Lung (tissue), 12 donors: ENCODE results near the gene STX11. TPM values are rescaled to one million over a fixed set of nuclear protein-coding genes. Genes with fewer than 3 reads are reported as not detected.

Source experiments
- ATAC-seq: fragments of 200-7000 bp; cut with Tn5 transposase; one replicate; pipeline ENCODE4 v1.9.1; 2020; ENCODE audit warnings: moderate number of reproducible peaks; ENCODE audit not compliant: insufficient read depth, low FRiP score
- DNase-seq, 3 donors: peaks; one replicate each; pipeline ENCODE4 v3.0.0-alpha.2; 2013 to 2017
- H3K27ac ChIP-seq, 2 donors: one replicate each; pipeline ENCODE4 v1.5.1; 2013; ENCODE audit warnings: mild to moderate bottlenecking in 2 of 2, moderate library complexity in 2 of 2, control low read depth in 1 of 2, inconsistent platforms in 1 of 2, low read depth in 1 of 2, low read length in 1 of 2
- H3K27me3 ChIP-seq, 3 donors: one replicate each; pipeline ENCODE4 v1.5.1; 2013; ENCODE audit warnings: low read length in 2 of 3; ENCODE audit not compliant: control insufficient read depth in 3 of 3, insufficient read depth in 3 of 3
- H3K36me3 ChIP-seq, 4 donors: one replicate each; pipeline ENCODE4 v1.5.1; 2013; ENCODE audit warnings: low read length in 4 of 4, mild to moderate bottlenecking in 1 of 4, moderate library complexity in 1 of 4; ENCODE audit not compliant: control insufficient read depth in 4 of 4, insufficient read depth in 4 of 4
- H3K4me1 ChIP-seq, 5 donors: one replicate each; pipeline ENCODE4 v1.5.1; 2013; ENCODE audit warnings: low read length in 5 of 5, mild to moderate bottlenecking in 2 of 5, moderate library complexity in 1 of 5; ENCODE audit not compliant: control insufficient read depth in 5 of 5, insufficient read depth in 5 of 5
- H3K4me3 ChIP-seq: one replicate; pipeline ENCODE4 v1.5.1; 2013; ENCODE audit warnings: mild to moderate bottlenecking, control low read depth, moderate library complexity
- H3K9ac ChIP-seq, 2 donors: one replicate each; pipeline ENCODE4 v1.5.1; 2013; ENCODE audit warnings: low read length in 2 of 2, control low read depth in 1 of 2; ENCODE audit not compliant: insufficient read depth in 1 of 2
- H3K9me3 ChIP-seq, 4 donors: one replicate each; pipeline ENCODE4 v1.5.1; 2013; ENCODE audit warnings: low read length in 3 of 4, mild to moderate bottlenecking in 1 of 4, moderate library complexity in 1 of 4; ENCODE audit not compliant: control insufficient read depth in 4 of 4, insufficient read depth in 3 of 4
- CTCF ChIP-seq: IDR thresholded peaks from 2 replicates; pipeline ENCODE4 v1.5.1; 2012; ENCODE audit warnings: mild to moderate bottlenecking; ENCODE audit errors: control extremely low read depth, extremely low read depth
- WGBS, 2 donors: extraction: QIAGEN DNeasy Blood & Tissue Kit; methylation state at CpG; one replicate each; pipeline ENCODE4 v1.1.7; 2013; 5-methylcytosine and 5-hydroxymethylcytosine counted together
- polyA plus RNA-seq, 2 donors: library from polyadenylated mRNA; stranded (reverse); fragments of 200-250 nt; gene quantifications; one replicate each; pipeline ENCODE4 v1.2.1, GENCODE V29; 2013
- total RNA-seq, 2 donors: library from RNA; depleted of rRNA in 1 of 2; stranded (reverse); fragments of >200 nt in 1 of 2; gene quantifications; one replicate each; pipeline ENCODE4 v1.2.1, GENCODE V29; 2014 to 2021
- donor health status: control.
- donor health status: control.
- donor health status: Bipolar disorder and iron deficiency.
- donor health status: healthy.
- donor health status: DM: yes; HTN: yes; CAD: no.

STX11 gene
- total and polyA plus RNA-seq, 4 donors, result 10.6 to 62.7 (median 35.7) TPM

- DNase-seq (no peak), ATAC-seq (no peak)
- WGBS, 2 donors, result 94 to 99% methylated on average over 2 of the region's 2 CpGs
- Histone ChIP-seq H3K36me3 (no peaks in the 10 kb centered on the region), H3K27ac (peak overlapping the region in 1 of 2 donors; percentile 27), H3K4me1 (peaks cover 3 to 18% (median 5%) of the 10 kb centered on the region in 5 donors), H3K27me3 (no peaks in the 10 kb centered on the region), H3K9me3 (peaks cover 0 to 6% (median 0%) of the 10 kb centered on the region in 4 donors), H3K4me3 (no peak overlapping the region), H3K9ac (no peak overlapping the region)
- TF ChIP-seq CTCF, result no peak
These were observed 63.7 kb downstream of the STX11 start for GRCh38 chr6:144214029-144214428.

GRCh38 chr6:144214622-144215401, 64.5 kb downstream of the STX11 start:
- WGBS, 2 donors, result 78 to 82% methylated on average over 16 of the region's 16 CpGs
- ATAC-seq (no peak), DNase-seq (no peak)
- peak overlapping the region in 1 of 2 donors; percentile 98 for H3K27ac ChIP-seq
- TF ChIP-seq CTCF, result no peak
- peaks cover 3 to 18% (median 5%) of the 10 kb centered on the region in 5 donors for H3K4me1 ChIP-seq
- H3K27me3 ChIP-seq, result no peaks in the 10 kb centered on the region
- no peak overlapping the region for H3K4me3 ChIP-seq
- peaks cover 0 to 6% (median 0%) of the 10 kb centered on the region in 4 donors for H3K9me3 ChIP-seq
- H3K9ac ChIP-seq, result no peak overlapping the region
- H3K36me3 ChIP-seq, result no peaks in the 10 kb centered on the region

- peak; percentile 0 for ATAC-seq
- 26 to 27% methylated on average over 10 of the region's 10 CpGs for WGBS, 2 donors
- no peaks in the 10 kb centered on the region for H3K36me3 ChIP-seq
These were observed 65.2 kb downstream of the STX11 start for GRCh38 chr6:144215402-144215931.

More at GRCh38 chr6:144215402-144215931, 65.2 kb downstream of the STX11 start:
- no peak for DNase-seq
- H3K9ac ChIP-seq, result peak overlapping the region; percentile 18 to 88
- H3K27me3 ChIP-seq, result no peaks in the 10 kb centered on the region
- peak overlapping the region; percentile 62 for H3K4me3 ChIP-seq
- peaks cover 0 to 6% (median 0%) of the 10 kb centered on the region in 4 donors for H3K9me3 ChIP-seq
- H3K4me1 ChIP-seq, result peaks cover 3 to 18% (median 5%) of the 10 kb centered on the region in 5 donors
- TF ChIP-seq CTCF, result no peak
- peak overlapping the region; percentile 91 to 98 for H3K27ac ChIP-seq
